B cell (primary cell): ENCODE results near the gene LEPROT. TPM values are rescaled to one million over a fixed set of nuclear protein-coding genes. Genes with fewer than 3 reads are reported as not detected.

Source experiments
- ATAC-seq: fragments of 200-7000 bp; cut with Tn5 transposase; one replicate; pipeline ENCODE4 v1.10.0; 2021; ENCODE audit warnings: low read depth, mild to moderate bottlenecking, moderate number of reproducible peaks, moderate library complexity
- CTCF ChIA-PET: fragments of 350-600 bp; sonication (Branson Sonifier 250); formaldehyde crosslinking; loops from one replicate; lab custom pipeline; 2021; ENCODE audit warnings: antibody characterized with exemption, inconsistent platforms; lab: Charles Lee
- POLR2A ChIA-PET: fragments of 350-600 bp; sonication (Branson Sonifier 250); formaldehyde crosslinking; loops from one replicate; lab custom pipeline; 2021; ENCODE audit warnings: antibody characterized with exemption; lab: Charles Lee
- DNase-seq: peaks from one replicate; pipeline ENCODE4 v3.0.0; 2013
- H2AFZ ChIP-seq: 2 replicates; pipeline ENCODE4 v1.6.1; 2012; ENCODE audit warnings: mild to moderate bottlenecking, low read depth, low read length; ENCODE audit not compliant: insufficient read depth, poor library complexity, severe bottlenecking
- H3K27ac ChIP-seq, 2 donors: 1 replicate in 1 of 2; 2 replicates in 1 of 2; pipeline ENCODE4 v1.5.1; 2012 to 2013; ENCODE audit warnings: low read length in 2 of 2, mild to moderate bottlenecking in 2 of 2, moderate library complexity in 1 of 2
- H3K27me3 ChIP-seq, 4 experiments: fragments of 200-600 bp in 1 of 4; sonication (generic) in 1 of 4; replicated peaks in 1 of 4; 1 replicate in 2 of 4; 2 replicates in 2 of 4; pipeline versions ENCODE4 v1.6.1 to v1.7.0; 2013 to 2016; ENCODE audit warnings: low read length in 3 of 4, mild to moderate bottlenecking in 2 of 4, mixed read lengths in 1 of 4, moderate library complexity in 1 of 4; ENCODE audit not compliant: insufficient read depth in 4 of 4, control insufficient read depth in 3 of 4; ENCODE audit errors: control extremely low read depth in 1 of 4
- H3K36me3 ChIP-seq, 2 experiments: replicated peaks in 1 of 2; 1 replicate in 1 of 2; 2 replicates in 1 of 2; pipeline versions ENCODE4 v1.6.1 to v1.7.1; 2013; ENCODE audit warnings: low read length in 1 of 2; ENCODE audit not compliant: insufficient read depth in 2 of 2, control insufficient read depth in 1 of 2; ENCODE audit errors: control extremely low read depth in 1 of 2, extremely low read depth in 1 of 2
- H3K4me1 ChIP-seq, 2 donors: fragments of 200-600 bp in 1 of 2; sonication (generic) in 1 of 2; 1 replicate in 1 of 2; 2 replicates in 1 of 2; pipeline versions ENCODE4 v1.5.1 to v1.6.1; 2013 to 2017; ENCODE audit warnings: low read length in 2 of 2; ENCODE audit not compliant: control insufficient read depth in 2 of 2, insufficient read depth in 2 of 2
- H3K4me2 ChIP-seq: replicated peaks from 2 replicates; pipeline ENCODE3; 2012; ENCODE audit warnings: mild to moderate bottlenecking, low read depth, low read length; ENCODE audit not compliant: poor library complexity, severe bottlenecking
- H3K4me3 ChIP-seq, 5 experiments: fragments of 200-600 bp in 1 of 5; sonication (generic) in 1 of 5; 1 replicate in 3 of 5; 2 replicates in 2 of 5; pipeline versions ENCODE4 v1.5.1 to v1.7.0; 2011 to 2016; ENCODE audit warnings: low read length in 4 of 5, mild to moderate bottlenecking in 4 of 5, low read depth in 2 of 5, control low read depth in 1 of 5, moderate library complexity in 1 of 5; ENCODE audit not compliant: insufficient read depth in 1 of 5; ENCODE audit errors: control extremely low read depth in 1 of 5, extremely low read depth in 1 of 5
- H3K79me2 ChIP-seq: fragments of 200-600 bp; sonication (generic); one replicate; pipeline ENCODE4 v1.6.0; 2016; ENCODE audit warnings: low read length; ENCODE audit not compliant: control insufficient read depth, insufficient read depth
- H3K9ac ChIP-seq: fragments of 200-600 bp; sonication (generic); 2 replicates; pipeline ENCODE4 v1.6.1; 2017; ENCODE audit warnings: mild to moderate bottlenecking, low read length, moderate library complexity
- H3K9me3 ChIP-seq, 3 donors: one replicate each; pipeline versions ENCODE4 v1.6.1 to v1.7.1; 2013; ENCODE audit warnings: low read length in 2 of 3; ENCODE audit not compliant: control insufficient read depth in 2 of 3, insufficient read depth in 1 of 3; ENCODE audit errors: control extremely low read depth in 1 of 3
- H4K20me1 ChIP-seq: 2 replicates; pipeline ENCODE4 v1.6.0; 2012; ENCODE audit warnings: mild to moderate bottlenecking, low read length; ENCODE audit not compliant: insufficient read depth, control insufficient read depth, poor library complexity, severe bottlenecking
- H3K27ac Mint-ChIP-seq: one replicate; pipeline ENCODE4 v1.8.0; 2021; ENCODE audit warnings: mixed read lengths
- H3K27me3 Mint-ChIP-seq: one replicate; pipeline ENCODE4 v1.8.0; 2021; ENCODE audit warnings: mixed read lengths
- H3K4me1 Mint-ChIP-seq: one replicate; pipeline ENCODE4 v1.8.0; 2021; ENCODE audit warnings: mixed read lengths
- H3K4me3 Mint-ChIP-seq: one replicate; pipeline ENCODE4 v1.8.0; 2021; ENCODE audit warnings: mixed read lengths
- H3K9me3 Mint-ChIP-seq: one replicate; pipeline ENCODE4 v1.8.0; 2022; ENCODE audit warnings: mixed read lengths; ENCODE audit not compliant: insufficient read depth
- EZH2 ChIP-seq: IDR thresholded peaks from 2 replicates; pipeline ENCODE4 v1.6.1; 2012; ENCODE audit warnings: borderline replicate concordance, low read depth, mild to moderate bottlenecking, moderate library complexity, low read length; ENCODE audit not compliant: insufficient read depth, poor library complexity, severe bottlenecking
- WGBS: methylation state at CpG from one replicate; pipeline ENCODE4 v1.1.5; 2013; ENCODE audit warnings: missing lambda C conversion rate; ENCODE audit not compliant: insufficient coverage; 5-methylcytosine and 5-hydroxymethylcytosine counted together
- intact Hi-C: fragments of 100-400 bp; cut with micrococcal nuclease; formaldehyde crosslinking; loops from one replicate; pipeline ENCODE4 v1.10.0; 2022
- polyA plus RNA-seq: library from polyadenylated mRNA; depleted of rRNA; stranded (reverse); fragments of >200 nt; gene quantifications from 2 replicates; pipeline ENCODE4 v1.2.3, GENCODE V29; 2012
- total RNA-seq, 2 donors: library from RNA; stranded (reverse); fragments of 120-200 nt in 1 of 2; gene quantifications; 1 replicate in 1 of 2; 2 replicates in 1 of 2; pipeline versions ENCODE4 v1.2.3 to v1.2.4, GENCODE V29; 2013 to 2022
- TF ChIP-seq, protein P1 (sequence below): fragments of 200-600 bp; IDR thresholded peaks from one replicate; pipeline ENCODE4 v1.8.0; 2022; ENCODE audit warnings: antibody characterized with exemption, mild to moderate bottlenecking

Gene LEPROT
- total and polyA plus RNA-seq, 2 donors (not counting 1 experiment from before 2014, with no cell fraction given): 9.7 to 26.5 TPM

DNA sequence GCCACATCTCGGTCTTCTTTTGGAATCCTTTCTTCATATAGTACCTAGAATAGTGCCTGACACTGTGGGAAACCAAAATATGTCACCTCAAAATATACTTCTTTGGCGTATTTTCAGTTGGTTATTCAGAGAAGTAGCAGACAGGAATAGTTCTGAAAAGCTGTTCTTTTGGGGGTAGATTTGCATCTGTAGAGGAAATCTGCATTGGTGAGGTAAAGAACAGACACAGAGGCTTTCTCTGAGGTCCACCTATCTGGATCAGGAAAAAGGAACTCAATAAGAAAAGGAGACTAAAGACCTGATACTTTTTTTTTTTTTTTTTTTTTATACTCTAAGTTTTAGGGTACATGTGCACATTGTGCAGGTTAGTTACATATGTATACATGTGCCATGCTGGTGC lies 23.2 kb downstream of the LEPROT start:
- TF ChIP-seq, protein P1, sequence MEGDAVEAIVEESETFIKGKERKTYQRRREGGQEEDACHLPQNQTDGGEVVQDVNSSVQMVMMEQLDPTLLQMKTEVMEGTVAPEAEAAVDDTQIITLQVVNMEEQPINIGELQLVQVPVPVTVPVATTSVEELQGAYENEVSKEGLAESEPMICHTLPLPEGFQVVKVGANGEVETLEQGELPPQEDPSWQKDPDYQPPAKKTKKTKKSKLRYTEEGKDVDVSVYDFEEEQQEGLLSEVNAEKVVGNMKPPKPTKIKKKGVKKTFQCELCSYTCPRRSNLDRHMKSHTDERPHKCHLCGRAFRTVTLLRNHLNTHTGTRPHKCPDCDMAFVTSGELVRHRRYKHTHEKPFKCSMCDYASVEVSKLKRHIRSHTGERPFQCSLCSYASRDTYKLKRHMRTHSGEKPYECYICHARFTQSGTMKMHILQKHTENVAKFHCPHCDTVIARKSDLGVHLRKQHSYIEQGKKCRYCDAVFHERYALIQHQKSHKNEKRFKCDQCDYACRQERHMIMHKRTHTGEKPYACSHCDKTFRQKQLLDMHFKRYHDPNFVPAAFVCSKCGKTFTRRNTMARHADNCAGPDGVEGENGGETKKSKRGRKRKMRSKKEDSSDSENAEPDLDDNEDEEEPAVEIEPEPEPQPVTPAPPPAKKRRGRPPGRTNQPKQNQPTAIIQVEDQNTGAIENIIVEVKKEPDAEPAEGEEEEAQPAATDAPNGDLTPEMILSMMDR: no peak
- no peak for TF ChIP-seq EZH2
- no peak overlapping the region for H3K4me3 ChIP-seq
- H3K9ac ChIP-seq: no peak overlapping the region
- WGBS: no CpG with 5 or more reads among the region's 2 CpGs
- no peaks in the 10 kb centered on the region for H3K79me2 ChIP-seq
- Mint-ChIP-seq H3K27me3 (no peaks in the 10 kb centered on the region), H3K9me3 (no peaks in the 10 kb centered on the region), H3K4me3 (no peak overlapping the region), H3K4me1 (no peaks in the 10 kb centered on the region), H3K27ac (no peak overlapping the region)
- ATAC-seq (no peak), DNase-seq (no peak)
- H2AFZ ChIP-seq: no peak overlapping the region
- H4K20me1 ChIP-seq: no peaks in the 10 kb centered on the region
- ChIA-PET CTCF (no interaction called here), POLR2A (no interaction called here)
- no peak overlapping the region for H3K27ac ChIP-seq
- H3K36me3 ChIP-seq: no peaks in the 10 kb centered on the region
- intact Hi-C loops: no loop called here
- H3K4me1 ChIP-seq: no peaks in the 10 kb centered on the region
- H3K27me3 ChIP-seq: no peaks in the 10 kb centered on the region
- H3K4me2 ChIP-seq: no peak overlapping the region
- H3K9me3 ChIP-seq: no peaks in the 10 kb centered on the region

DNA sequence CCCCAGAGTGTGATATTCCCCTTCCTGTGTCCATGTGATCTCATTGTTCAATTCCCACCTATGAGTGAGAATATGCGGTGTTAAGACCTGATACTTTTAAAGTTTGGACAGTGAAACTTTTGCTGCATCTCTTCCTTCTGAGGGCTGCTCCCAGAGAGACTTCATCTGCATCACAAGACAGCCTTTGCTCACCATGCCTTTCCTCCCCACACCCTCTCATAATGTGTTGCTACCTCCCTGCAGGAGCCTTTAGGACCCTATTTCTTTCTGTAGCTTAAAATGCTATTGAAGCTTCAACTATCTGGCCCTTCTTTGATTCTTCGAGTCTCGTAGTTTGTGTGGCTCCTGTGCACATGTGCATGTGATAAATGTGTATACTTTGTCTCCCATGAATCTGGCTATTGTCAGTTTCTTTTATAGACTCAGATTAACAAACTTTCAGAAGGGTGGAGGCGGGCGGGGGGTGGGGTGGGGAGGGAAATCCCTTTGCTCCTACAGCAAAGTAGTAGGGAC lies 23.7 kb downstream of the LEPROT start:
- no peak overlapping the region for H3K27ac ChIP-seq
- H3K79me2 ChIP-seq: no peaks in the 10 kb centered on the region
- no peaks in the 10 kb centered on the region for H3K9me3 ChIP-seq
- H3K4me3 ChIP-seq: no peak overlapping the region
- no CpG with 5 or more reads among the region's 5 CpGs for WGBS
- H4K20me1 ChIP-seq: no peaks in the 10 kb centered on the region
- no peak overlapping the region for H3K4me2 ChIP-seq
- H3K4me1 ChIP-seq: no peaks in the 10 kb centered on the region
- no peaks in the 10 kb centered on the region for H3K9me3 Mint-ChIP-seq
- no peaks in the 10 kb centered on the region for H3K27me3 ChIP-seq
- no peak overlapping the region for H2AFZ ChIP-seq
- CTCF ChIA-PET: no interaction called here
- H3K4me1 Mint-ChIP-seq: no peaks in the 10 kb centered on the region
- TF ChIP-seq, protein P1: no peak
- TF ChIP-seq EZH2: no peak
- DNase-seq (no peak), ATAC-seq (no peak)
- intact Hi-C loops: no loop called here
- no peak overlapping the region for H3K9ac ChIP-seq
- no peaks in the 10 kb centered on the region for H3K36me3 ChIP-seq
- POLR2A ChIA-PET: no interaction called here
- H3K27me3 Mint-ChIP-seq: no peaks in the 10 kb centered on the region
- H3K27ac Mint-ChIP-seq: no peak overlapping the region
- no peak overlapping the region for H3K4me3 Mint-ChIP-seq
